Measurements from ENCODE around the gene PAK1.

- TF ChIP-seq, protein P1, sequence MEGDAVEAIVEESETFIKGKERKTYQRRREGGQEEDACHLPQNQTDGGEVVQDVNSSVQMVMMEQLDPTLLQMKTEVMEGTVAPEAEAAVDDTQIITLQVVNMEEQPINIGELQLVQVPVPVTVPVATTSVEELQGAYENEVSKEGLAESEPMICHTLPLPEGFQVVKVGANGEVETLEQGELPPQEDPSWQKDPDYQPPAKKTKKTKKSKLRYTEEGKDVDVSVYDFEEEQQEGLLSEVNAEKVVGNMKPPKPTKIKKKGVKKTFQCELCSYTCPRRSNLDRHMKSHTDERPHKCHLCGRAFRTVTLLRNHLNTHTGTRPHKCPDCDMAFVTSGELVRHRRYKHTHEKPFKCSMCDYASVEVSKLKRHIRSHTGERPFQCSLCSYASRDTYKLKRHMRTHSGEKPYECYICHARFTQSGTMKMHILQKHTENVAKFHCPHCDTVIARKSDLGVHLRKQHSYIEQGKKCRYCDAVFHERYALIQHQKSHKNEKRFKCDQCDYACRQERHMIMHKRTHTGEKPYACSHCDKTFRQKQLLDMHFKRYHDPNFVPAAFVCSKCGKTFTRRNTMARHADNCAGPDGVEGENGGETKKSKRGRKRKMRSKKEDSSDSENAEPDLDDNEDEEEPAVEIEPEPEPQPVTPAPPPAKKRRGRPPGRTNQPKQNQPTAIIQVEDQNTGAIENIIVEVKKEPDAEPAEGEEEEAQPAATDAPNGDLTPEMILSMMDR (optimal IDR thresholded peaks at IDR 0.05 in 1 of 3, IDR thresholded peaks at IDR 0.05 in 1 of 3, conservative IDR thresholded peaks at IDR 0.05 in 1 of 3; ENCODE audit: extremely low read depth in 1 of 3, insufficient read depth in 2 of 3, low read length in 3 of 3): no peak
- TF ChIP-seq EZH2 (IDR thresholded peaks at IDR 0.05; ENCODE audit: low read length): no peak
Observed at GRCh38 chr11:77455740-77456139, 18.2 kb downstream of the PAK1 start.
